ENCODE results near the gene TAF11L3.

GRCh38 chr5:17470064-17470463 lies 48.1 kb upstream of the TAF11L3 start:
- TF ChIP-seq CTCF (IDR thresholded peaks at IDR 0.05) (no peak), POLR2A (IDR thresholded peaks at IDR 0.05) (no peak)

Measured in thyroid gland (tissue), 4 donors.